HCT116 (cell line): ENCODE results near the gene PTGR3. TPM values are rescaled to one million over a fixed set of nuclear protein-coding genes. Genes with fewer than 3 reads are reported as not detected.

ENCODE experiments used
- ATAC-seq: fragments of 200-7000 bp; cut with Tn5 transposase; 2 replicates; pipeline ENCODE4 v1.9.1; 2020; ENCODE audit warnings: mild to moderate bottlenecking, moderate library complexity
- BruUV-seq: library from RNA; stranded (reverse); fragments of 400-500 nt; replicated peaks from 2 replicates; lab custom pipeline; 2021; lab: Mats Ljungman, UMichigan
- CTCF ChIA-PET: fragments of 300-600 bp; sonication (Branson Sonifier 250); formaldehyde crosslinking; loops from one replicate; lab custom pipeline; 2021; ENCODE audit warnings: antibody characterized with exemption; lab: Charles Lee
- POLR2A ChIA-PET: fragments of 300-600, 350-600 bp; sonication (Branson Sonifier 250); formaldehyde crosslinking; loops from one replicate; lab custom pipeline; 2021; ENCODE audit warnings: antibody characterized with exemption; lab: Charles Lee
- RAD21 ChIA-PET, 2 experiments: fragments of 300-600 bp; sonication (Branson Sonifier 250); formaldehyde crosslinking; loops; one replicate each; lab custom pipeline; 2023; ENCODE audit warnings: low total read pairs in 2 of 2; ENCODE audit not compliant: uncharacterized antibody in 2 of 2, unreplicated experiment in 2 of 2, low non-redundant PET in 1 of 2; lab: Charles Lee
- DNase-seq: peaks from one replicate; pipeline ENCODE4 v3.0.0-alpha.2; 2010; ENCODE audit warnings: low read depth, low spot score
- H2AFZ ChIP-seq: fragments of 200-600 bp; shearing (Covaris generic), sonication (generic); 2 replicates; pipeline ENCODE4 v1.6.1; 2017; ENCODE audit warnings: low read depth, mixed run types, mixed read lengths, antibody characterized with exemption, low read length; ENCODE audit not compliant: poor library complexity, severe bottlenecking
- H3K27ac ChIP-seq: 2 replicates; pipeline ENCODE4 v1.5.1; 2012; ENCODE audit warnings: low read depth, low read length
- H3K27me3 ChIP-seq: fragments of 200-600 bp; sonication (generic); 2 replicates; pipeline ENCODE4 v1.6.1; 2016; ENCODE audit warnings: mixed run types, low read length, mixed read lengths; ENCODE audit not compliant: insufficient read depth
- H3K36me3 ChIP-seq, 2 experiments: fragments of 200-500 bp in 1 of 2; fragments of 200-600 bp in 1 of 2; sonication (Bioruptor generic) in 1 of 2; sonication (generic) in 1 of 2; 2 replicates each; pipeline versions ENCODE4 v1.5.1 to v1.6.1; 2014 to 2016; ENCODE audit warnings: low read length in 2 of 2, inconsistent platforms in 1 of 2, mixed read lengths in 1 of 2, mixed run types in 1 of 2; ENCODE audit not compliant: insufficient read depth in 2 of 2, control insufficient read depth in 1 of 2
- H3K4me1 ChIP-seq, 2 experiments: fragments of 200-600 bp in 1 of 2; sonication (generic) in 1 of 2; 2 replicates each; pipeline versions ENCODE4 v1.5.1 to v1.6.1; 2012 to 2017; ENCODE audit warnings: low read length in 2 of 2, inconsistent platforms in 1 of 2, mild to moderate bottlenecking in 1 of 2, mixed read lengths in 1 of 2, mixed run types in 1 of 2, moderate library complexity in 1 of 2; ENCODE audit not compliant: insufficient read depth in 2 of 2, control insufficient read depth in 1 of 2
- H3K4me2 ChIP-seq: fragments of 200-600 bp; sonication (generic); 2 replicates; pipeline ENCODE4 v1.6.1; 2017; ENCODE audit warnings: mixed run types, low read length, mixed read lengths
- H3K4me3 ChIP-seq, 2 experiments: fragments of 200-600 bp in 1 of 2; sonication (generic) in 1 of 2; replicated peaks in 1 of 2; 2 replicates each; pipeline ENCODE4 v1.5.1; 2011 to 2016; ENCODE audit warnings: low read length in 2 of 2, control low read depth in 1 of 2, low read depth in 1 of 2, mild to moderate bottlenecking in 1 of 2, mixed read lengths in 1 of 2, mixed run types in 1 of 2
- H3K79me2 ChIP-seq: fragments of 200-600 bp; sonication (generic); 2 replicates; pipeline ENCODE4 v1.6.1; 2017; ENCODE audit warnings: mild to moderate bottlenecking, mixed run types, low read length, moderate library complexity, mixed read lengths; ENCODE audit not compliant: insufficient read depth
- H3K9ac ChIP-seq: fragments of 200-600 bp; sonication (generic); 2 replicates; pipeline ENCODE4 v1.6.1; 2016; ENCODE audit warnings: low read length, mixed read lengths
- H3K9me2 ChIP-seq: fragments of 200-600 bp; sonication (generic), shearing (Covaris generic); 2 replicates; pipeline ENCODE4 v1.6.1; 2017; ENCODE audit warnings: mixed run types, mild to moderate bottlenecking, moderate library complexity; ENCODE audit not compliant: insufficient read depth
- H3K9me3 ChIP-seq, 2 experiments: fragments of 200-500 bp in 1 of 2; fragments of 200-600 bp in 1 of 2; sonication (Bioruptor generic) in 1 of 2; sonication (generic) in 1 of 2; 2 replicates each; pipeline ENCODE4 v1.6.1; 2014 to 2017; ENCODE audit warnings: low read length in 2 of 2, mixed read lengths in 2 of 2, inconsistent platforms in 1 of 2, low read depth in 1 of 2, mild to moderate bottlenecking in 1 of 2, mixed run types in 1 of 2, moderate library complexity in 1 of 2; ENCODE audit not compliant: control insufficient read depth in 1 of 2, insufficient read depth in 1 of 2
- H4K20me1 ChIP-seq: fragments of 200-600 bp; sonication (generic), shearing (Covaris generic); 2 replicates; pipeline ENCODE4 v1.6.1; 2017; ENCODE audit warnings: mixed run types, mild to moderate bottlenecking, moderate library complexity; ENCODE audit not compliant: insufficient read depth
- ATF3 ChIP-seq: IDR thresholded peaks from 2 replicates; pipeline ENCODE4 v1.6.1; 2012
- CBX3 ChIP-seq: IDR thresholded peaks from 2 replicates; pipeline ENCODE4 v1.6.1; 2012; ENCODE audit warnings: low read depth
- CEBPB ChIP-seq: IDR thresholded peaks from 2 replicates; pipeline ENCODE4 v1.6.1; 2012; ENCODE audit warnings: low read depth
- EGR1 ChIP-seq: IDR thresholded peaks from 2 replicates; pipeline ENCODE4 v1.6.1; 2012; ENCODE audit warnings: low read depth
- ELF1 ChIP-seq: IDR thresholded peaks from 2 replicates; pipeline ENCODE4 v1.6.1; 2012; ENCODE audit warnings: low read depth, borderline replicate concordance
- EZH2 ChIP-seq: fragments of 200-600 bp; sonication (generic); IDR thresholded peaks from 2 replicates; pipeline ENCODE4 v1.6.1; 2017; ENCODE audit warnings: antibody characterized with exemption, mixed run types
- EZH2phosphoT487 ChIP-seq: fragments of 200-600 bp; IDR thresholded peaks from 2 replicates; pipeline ENCODE4 v1.6.1; 2018; ENCODE audit warnings: antibody characterized with exemption, borderline replicate concordance
- FOSL1 ChIP-seq: IDR thresholded peaks from 2 replicates; pipeline ENCODE4 v1.6.1; 2012; ENCODE audit warnings: low read depth
- JUND ChIP-seq: IDR thresholded peaks from 2 replicates; pipeline ENCODE4 v1.6.1; 2012
- MAX ChIP-seq: IDR thresholded peaks from 2 replicates; pipeline ENCODE4 v1.6.1; 2012
- RAD21 ChIP-seq: IDR thresholded peaks from 2 replicates; pipeline ENCODE4 v1.6.1; 2012; ENCODE audit warnings: low read depth, mild to moderate bottlenecking
- SP1 ChIP-seq: IDR thresholded peaks from 2 replicates; pipeline ENCODE4 v1.6.1; 2012; ENCODE audit warnings: low read depth
- SRF ChIP-seq: IDR thresholded peaks from 2 replicates; pipeline ENCODE4 v1.6.1; 2012; ENCODE audit warnings: low read depth
- ZBTB33 ChIP-seq: IDR thresholded peaks from 2 replicates; pipeline ENCODE4 v1.6.1; 2011; ENCODE audit warnings: mild to moderate bottlenecking, low read length, moderate library complexity; ENCODE audit not compliant: insufficient replicate concordance; ENCODE audit errors: extremely low read depth
- ZFX ChIP-seq: fragments of 450-650 bp; IDR thresholded peaks from 2 replicates; pipeline ENCODE4 v1.6.1; 2017
- ZNF274 ChIP-seq: fragments of 200-500 bp; sonication (Bioruptor generic); IDR thresholded peaks from 2 replicates; pipeline ENCODE4 v1.6.1; 2014; ENCODE audit warnings: mild to moderate bottlenecking, low read depth, low read length, inconsistent platforms
- intact Hi-C: fragments of 100-400 bp; cut with micrococcal nuclease; formaldehyde crosslinking; loops from 2 replicates; pipeline ENCODE4 v1.10.0; 2022
- total RNA-seq: library from RNA; stranded (reverse); gene quantifications from one replicate; pipeline ENCODE4 v1.2.1, GENCODE V29; 2021; ENCODE audit not compliant: unreplicated experiment

PTGR3 gene
- total RNA-seq, 1 experiment from 2014 or later, result 25.3 TPM

- H3K27me3 ChIP-seq, result no peaks in the 10 kb centered on the region
- intact Hi-C loops, result no loop called here
- no peak for ATAC-seq
Observed at GRCh38 chr18:75159646-75160356, 49.1 kb downstream of the PTGR3 start.

More at GRCh38 chr18:75159646-75160356, 49.1 kb downstream of the PTGR3 start:
- no peak overlapping the region for H2AFZ ChIP-seq
- no peak overlapping the region for H3K4me3 ChIP-seq
- BruUV-seq, result no TSS peak
- H3K4me1 ChIP-seq, result peaks cover 0 to 10% of the 10 kb centered on the region in 2 experiments; a peak in 1 of 4 replicates
- TF ChIP-seq CEBPB (no peak), ELF1 (no peak), ZBTB33 (no peak), MAX (no peak), SP1 (no peak), EGR1 (no peak), EZH2phosphoT487 (no peak), SRF (no peak), ATF3 (no peak), RAD21 (no peak), JUND (no peak), FOSL1 (no peak), EZH2 (no peak), ZFX (no peak), ZNF274 (no peak), CBX3 (no peak)
- H3K4me2 ChIP-seq, result no peak overlapping the region
- no peaks in the 10 kb centered on the region for H3K79me2 ChIP-seq
- H3K9ac ChIP-seq, result no peak overlapping the region
- ChIA-PET RAD21 (no interaction called here), POLR2A (no interaction called here), CTCF (no interaction called here)
- no peak overlapping the region for H3K27ac ChIP-seq
- no peaks in the 10 kb centered on the region for H3K9me2 ChIP-seq
- no peaks in the 10 kb centered on the region for H3K36me3 ChIP-seq
- no peak for DNase-seq
- H4K20me1 ChIP-seq, result no peaks in the 10 kb centered on the region
- H3K9me3 ChIP-seq, result no peaks in the 10 kb centered on the region
